Keratinocyte (primary cell): ENCODE results near the gene MMP14. TPM values are rescaled to one million over a fixed set of nuclear protein-coding genes. Genes with fewer than 3 reads are reported as not detected.

Experiments used
- DNase-seq: peaks from one replicate; pipeline ENCODE4 v3.0.0-alpha.2; 2011; ENCODE audit warnings: low read depth, missing footprints, low spot score
- FAIRE-seq: peaks from 2 replicates; lab custom pipeline; 2011; peaks lifted over from hg19 to GRCh38; lab: Jason Lieb, UNC
- H2AFZ ChIP-seq: 2 replicates; pipeline ENCODE4 v1.6.0; 2012; ENCODE audit warnings: low read length, control low read depth, inconsistent platforms; ENCODE audit not compliant: control insufficient read depth
- H3K27ac ChIP-seq: 2 replicates; pipeline ENCODE4 v1.5.1; 2011; ENCODE audit warnings: low read length; ENCODE audit not compliant: control insufficient read depth, insufficient read depth
- H3K27me3 ChIP-seq: 3 replicates; pipeline ENCODE4 v1.6.0; 2011; ENCODE audit warnings: low read length; ENCODE audit not compliant: control insufficient read depth, insufficient read depth; ENCODE audit errors: extremely low read depth
- H3K36me3 ChIP-seq, 2 experiments: 2 replicates in 1 of 2; 3 replicates in 1 of 2; pipeline ENCODE4 v1.5.1; 2011; ENCODE audit warnings: low read length in 2 of 2, mild to moderate bottlenecking in 1 of 2; ENCODE audit not compliant: control insufficient read depth in 2 of 2, insufficient read depth in 2 of 2; ENCODE audit errors: extremely low read depth in 1 of 2
- H3K4me1 ChIP-seq: 3 replicates; pipeline ENCODE4 v1.5.1; 2011; ENCODE audit warnings: low read length; ENCODE audit not compliant: control insufficient read depth, insufficient read depth; ENCODE audit errors: extremely low read depth
- H3K4me2 ChIP-seq: 3 replicates; pipeline ENCODE4 v1.6.0; 2011; ENCODE audit warnings: low read depth, low read length; ENCODE audit not compliant: control insufficient read depth, insufficient read depth; ENCODE audit errors: extremely low read depth
- H3K4me3 ChIP-seq, 3 experiments: fragments of 200-600 bp in 1 of 3; sonication (generic) in 1 of 3; 2 replicates in 2 of 3; 3 replicates in 1 of 3; pipeline ENCODE4 v1.5.1; 2011 to 2016; ENCODE audit warnings: low read length in 3 of 3, mild to moderate bottlenecking in 3 of 3, control low read depth in 2 of 3, inconsistent platforms in 1 of 3, low read depth in 1 of 3, mixed read lengths in 1 of 3, mixed run types in 1 of 3, moderate library complexity in 1 of 3; ENCODE audit not compliant: control insufficient read depth in 2 of 3, insufficient read depth in 2 of 3; ENCODE audit errors: extremely low read depth in 1 of 3
- H3K79me2 ChIP-seq: 2 replicates; pipeline ENCODE4 v1.6.0; 2012; ENCODE audit warnings: low read length; ENCODE audit not compliant: control insufficient read depth, insufficient read depth
- H3K9ac ChIP-seq: 3 replicates; pipeline ENCODE4 v1.6.0; 2011; ENCODE audit warnings: low read length; ENCODE audit not compliant: control insufficient read depth, insufficient read depth; ENCODE audit errors: extremely low read depth
- H3K9me1 ChIP-seq: 3 replicates; pipeline ENCODE4 v1.6.0; 2011; ENCODE audit warnings: low read length; ENCODE audit not compliant: control insufficient read depth, insufficient read depth; ENCODE audit errors: extremely low read depth
- H3K9me3 ChIP-seq: 2 replicates; pipeline ENCODE4 v1.5.1; 2012; ENCODE audit warnings: low read depth, low read length; ENCODE audit not compliant: control insufficient read depth
- H4K20me1 ChIP-seq: 3 replicates; pipeline ENCODE4 v1.6.0; 2011; ENCODE audit warnings: low read length; ENCODE audit not compliant: control insufficient read depth, insufficient read depth; ENCODE audit errors: extremely low read depth
- CTCF ChIP-seq, 3 experiments: IDR thresholded peaks in 1 of 3; conservative IDR thresholded peaks in 1 of 3; optimal IDR thresholded peaks in 1 of 3; 2 replicates in 2 of 3; 3 replicates in 1 of 3; pipeline versions ENCODE3 to v1.5.1; 2011; ENCODE audit warnings: low read length in 3 of 3, mild to moderate bottlenecking in 3 of 3, moderate library complexity in 2 of 3, control low read depth in 1 of 3, inconsistent platforms in 1 of 3; ENCODE audit not compliant: insufficient read depth in 2 of 3; ENCODE audit errors: extremely low read depth in 1 of 3
- EZH2 ChIP-seq: IDR thresholded peaks from one replicate; pipeline ENCODE4 v1.6.1; 2012; ENCODE audit warnings: inconsistent platforms, mild to moderate bottlenecking, low read length, moderate library complexity
- dilution Hi-C: fragments of 300-500 bp; cut with MboI; formaldehyde crosslinking; loops from one replicate; pipeline ENCODE4 v1.7.0; 2020; ENCODE audit warnings: low sequenced_read_pairs; ENCODE audit not compliant: extremely low pct_ligation_motif_present
- polyA minus RNA-seq, 3 experiments: library from RNA; depleted of rRNA, polyadenylated mRNA; stranded (reverse); fragments of >200 nt; gene quantifications; 1 replicate in 1 of 3; 2 replicates in 1 of 3; 3 replicates in 1 of 3; pipeline ENCODE4 v1.2.3, GENCODE V29; 2011
- polyA plus RNA-seq, 5 experiments: library from polyadenylated mRNA; depleted of rRNA in 3 of 5; stranded (reverse) in 3 of 5; stranded (forward) in 1 of 5; unstranded in 1 of 5; fragments of >200 nt; gene quantifications; 1 replicate in 1 of 5; 2 replicates in 3 of 5; 3 replicates in 1 of 5; pipeline versions ENCODE4 v1.2.1 to v1.2.3, GENCODE V29; 2011 to 2012; ENCODE audit warnings: missing spikeins in 2 of 5, low read depth in 1 of 5, low replicate concordance in 1 of 5

Gene MMP14
- polyA plus RNA-seq (185 to 355 TPM (median 246 TPM) in 3 replicates), polyA minus RNA-seq (235 to 587 TPM (median 267 TPM) in 3 replicates)
- 38.1 TPM for polyA plus RNA-seq (2011; ENCODE audit: low read depth)
- 52.3 and 79.2 TPM in 2 replicates for polyA plus RNA-seq (2011; cell fraction: cytosol; rRNA removed)
- polyA plus RNA-seq (2011; cell fraction: nucleus; rRNA removed): 794 and 868 TPM in 2 replicates
- 99.7 and 290 TPM in 2 replicates for polyA plus RNA-seq (2012; ENCODE audit: low replicate concordance)
- polyA minus RNA-seq (2011; cell fraction: cytosol; rRNA and poly(A)+ RNA removed): 209 TPM
- 532 and 668 TPM in 2 replicates for polyA minus RNA-seq (2011; cell fraction: nucleus; rRNA and poly(A)+ RNA removed)

- Histone ChIP-seq H3K9me1 (peaks cover 3% of the 10 kb centered on the region), H3K27ac (peak within 1 kb of the TSS; percentile 93), H3K9me3 (no peaks in the 10 kb centered on the region), H3K27me3 (no peaks in the 10 kb centered on the region), H3K79me2 (peaks cover 58% of the 10 kb centered on the region), H3K4me3 (peak within 1 kb of the TSS; percentile 89 to 99 (median 92)), H3K9ac (peak within 1 kb of the TSS; percentile 94), H3K4me1 (peaks cover 25% of the 10 kb centered on the region), H3K4me2 (peak within 1 kb of the TSS; percentile 95), H2AFZ (no peak within 1 kb of the TSS), H3K36me3 (peaks cover 20 to 39% of the 10 kb centered on the region in 2 experiments), H4K20me1 (no peaks in the 10 kb centered on the region)
- peak in 1 of 3 experiments; percentile 27 for TF ChIP-seq CTCF (optimal IDR thresholded peaks at IDR 0.05 in 1 of 3, IDR thresholded peaks at IDR 0.05 in 1 of 3, conservative IDR thresholded peaks at IDR 0.05 in 1 of 3; ENCODE audit: extremely low read depth in 1 of 3, insufficient read depth in 2 of 3, low read length in 3 of 3)
- TF ChIP-seq EZH2: no peak
- FAIRE-seq (peak; percentile 41), DNase-seq (no peak)
- dilution Hi-C loops: no loop called here
Observed at GRCh38 chr14:22836301-22837113, at the start of gene MMP14. Gene MMP14, plus strand, starts transcription at chr14:22836585. Its CDS starts 233 bp downstream, at chr14:22836818.

- dilution Hi-C loops: no loop called here
- Histone ChIP-seq H3K27ac (no peak overlapping the region), H4K20me1 (no peaks in the 10 kb centered on the region), H3K4me1 (peaks cover 15% of the 10 kb centered on the region), H3K4me2 (no peak overlapping the region), H3K27me3 (no peaks in the 10 kb centered on the region), H3K79me2 (no peaks in the 10 kb centered on the region), H2AFZ (no peak overlapping the region), H3K9me3 (no peaks in the 10 kb centered on the region), H3K4me3 (no peak overlapping the region), H3K9me1 (no peaks in the 10 kb centered on the region), H3K9ac (no peak overlapping the region), H3K36me3 (no peaks in the 10 kb centered on the region)
- DNase-seq (no peak), FAIRE-seq (no peak)
- TF ChIP-seq CTCF (optimal IDR thresholded peaks at IDR 0.05 in 1 of 3, IDR thresholded peaks at IDR 0.05 in 1 of 3, conservative IDR thresholded peaks at IDR 0.05 in 1 of 3; ENCODE audit: extremely low read depth in 1 of 3, insufficient read depth in 2 of 3, low read length in 3 of 3): no peak
- TF ChIP-seq EZH2: no peak
Observed at GRCh38 chr14:22786685-22787084, 49.7 kb upstream of the MMP14 start.
